NCI-H526 treated with DMSO at 0.1 percent for 48 hours (cell line): ENCODE data around the gene ANTXRL.
"Not testable (repeated sequence)": the region's sequence is repeated elsewhere in the genome, so short reads cannot be mapped to it uniquely, and the experiment has no call there.

ENCODE experiments used
- DNase-seq: peaks from one replicate; lab custom pipeline; 2025; lab: John Stamatoyannopoulos, UW

ANTXRL gene

GRCh38 chr10:46295350-46296010 is 8.7 kb downstream of the ANTXRL start:
- DNase-seq, result not testable (repeated sequence)

- DNase-seq, result not testable (repeated sequence)
Measured at GRCh38 chr10:46296086-46296485, 9.3 kb downstream of the ANTXRL start.

GRCh38 chr10:46296641-46297141 is 9.9 kb downstream of the ANTXRL start:
- no peak for DNase-seq

GRCh38 chr10:46297406-46298204 is 10.8 kb downstream of the ANTXRL start:
- DNase-seq, result no peak

GRCh38 chr10:46298477-46299285 is 11.9 kb downstream of the ANTXRL start:
- DNase-seq, result no peak

- DNase-seq, result no peak
Measured at GRCh38 chr10:46299286-46299535, 12.4 kb downstream of the ANTXRL start.

- DNase-seq, result no peak
Measured at GRCh38 chr10:46299536-46300369, 13.0 kb downstream of the ANTXRL start.

GRCh38 chr10:46300370-46300711 is 13.5 kb downstream of the ANTXRL start:
- not testable (repeated sequence) for DNase-seq

GRCh38 chr10:46301056-46301645 is 14.4 kb downstream of the ANTXRL start:
- no peak for DNase-seq

- DNase-seq, result no peak
Measured at GRCh38 chr10:46301721-46302479, 15.1 kb downstream of the ANTXRL start.

- DNase-seq, result not testable (repeated sequence)
Measured at GRCh38 chr10:46302765-46303352, 16.1 kb downstream of the ANTXRL start.

- no peak for DNase-seq
Measured at GRCh38 chr10:46304062-46304461, 17.3 kb downstream of the ANTXRL start.

- not testable (repeated sequence) for DNase-seq
Measured at GRCh38 chr10:46304671-46305070, 17.9 kb downstream of the ANTXRL start.

- no peak for DNase-seq
Measured at GRCh38 chr10:46305079-46305818, 18.5 kb downstream of the ANTXRL start.

GRCh38 chr10:46305986-46306385 is 19.2 kb downstream of the ANTXRL start:
- no peak for DNase-seq

GRCh38 chr10:46306516-46307184 is 19.9 kb downstream of the ANTXRL start:
- DNase-seq, result no peak

GRCh38 chr10:46307281-46308112 is 20.7 kb downstream of the ANTXRL start:
- DNase-seq, result no peak

GRCh38 chr10:46308113-46308415 is 21.3 kb downstream of the ANTXRL start:
- DNase-seq, result no peak
